ENCODE data around the gene CASP2.

The CASP2 gene

GRCh38 chr7:143255564-143255963 lies 32.6 kb upstream of the CASP2 start:
- H3K36me3 ChIP-seq (ENCODE audit: low read length) = no peaks in the 10 kb centered on the region
- H3K9me2 ChIP-seq (replicated peaks; ENCODE audit: insufficient read depth, low read length) = no peaks in the 10 kb centered on the region
- H3F3A ChIP-seq (ENCODE audit: insufficient read depth) = no peaks in the 10 kb centered on the region
- H3K27me3 ChIP-seq (ENCODE audit: low read length) = no peaks in the 10 kb centered on the region
- no peak overlapping the region for H3K4me3 ChIP-seq (ENCODE audit: insufficient read depth, low read length, poor library complexity, severe bottlenecking)
- no peak overlapping the region for H2AFZ ChIP-seq (ENCODE audit: low read depth, low read length, severe bottlenecking)
- TF ChIP-seq, protein P1, sequence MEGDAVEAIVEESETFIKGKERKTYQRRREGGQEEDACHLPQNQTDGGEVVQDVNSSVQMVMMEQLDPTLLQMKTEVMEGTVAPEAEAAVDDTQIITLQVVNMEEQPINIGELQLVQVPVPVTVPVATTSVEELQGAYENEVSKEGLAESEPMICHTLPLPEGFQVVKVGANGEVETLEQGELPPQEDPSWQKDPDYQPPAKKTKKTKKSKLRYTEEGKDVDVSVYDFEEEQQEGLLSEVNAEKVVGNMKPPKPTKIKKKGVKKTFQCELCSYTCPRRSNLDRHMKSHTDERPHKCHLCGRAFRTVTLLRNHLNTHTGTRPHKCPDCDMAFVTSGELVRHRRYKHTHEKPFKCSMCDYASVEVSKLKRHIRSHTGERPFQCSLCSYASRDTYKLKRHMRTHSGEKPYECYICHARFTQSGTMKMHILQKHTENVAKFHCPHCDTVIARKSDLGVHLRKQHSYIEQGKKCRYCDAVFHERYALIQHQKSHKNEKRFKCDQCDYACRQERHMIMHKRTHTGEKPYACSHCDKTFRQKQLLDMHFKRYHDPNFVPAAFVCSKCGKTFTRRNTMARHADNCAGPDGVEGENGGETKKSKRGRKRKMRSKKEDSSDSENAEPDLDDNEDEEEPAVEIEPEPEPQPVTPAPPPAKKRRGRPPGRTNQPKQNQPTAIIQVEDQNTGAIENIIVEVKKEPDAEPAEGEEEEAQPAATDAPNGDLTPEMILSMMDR (IDR thresholded peaks at IDR 0.05; ENCODE audit: insufficient read depth, low read length, poor library complexity, severe bottlenecking) = no peak
- TF ChIP-seq EZH2phosphoT487 (conservative IDR thresholded peaks at IDR 0.05; ENCODE audit: low read length) = no peak
- H3K9ac ChIP-seq (ENCODE audit: low read length) = no peak overlapping the region
- H3K79me2 ChIP-seq (ENCODE audit: insufficient read depth, low read length) = no peaks in the 10 kb centered on the region
- no peaks in the 10 kb centered on the region for H3K9me3 ChIP-seq (ENCODE audit: insufficient read depth, low read length)
- no peak overlapping the region for H3K4me2 ChIP-seq (ENCODE audit: low read depth, low read length, poor library complexity, severe bottlenecking)
- H3K27ac ChIP-seq (ENCODE audit: low read depth, low read length) = no peak overlapping the region
- H4K20me1 ChIP-seq (ENCODE audit: low read depth, low read length) = no peaks in the 10 kb centered on the region

DNA sequence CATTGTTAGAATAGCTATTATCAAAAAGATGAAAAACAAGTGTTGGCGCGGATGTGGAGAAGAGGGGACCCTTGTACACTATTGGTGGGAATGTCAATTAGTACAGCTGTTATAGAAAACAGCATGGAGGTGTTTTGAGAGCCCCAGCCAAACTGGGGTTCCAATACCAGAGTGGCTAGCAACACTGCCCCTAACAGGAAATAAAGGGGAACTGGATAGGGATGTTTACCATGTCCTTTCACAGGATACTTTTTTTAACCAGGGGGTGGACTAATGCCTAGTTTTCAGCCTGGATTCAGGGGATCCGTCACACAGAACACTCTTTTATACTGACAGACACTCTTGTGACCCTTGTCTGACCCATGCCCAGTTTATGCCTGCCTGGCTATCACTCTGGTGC lies 31.8 kb upstream of the CASP2 start:
- Histone ChIP-seq H3K79me2 (ENCODE audit: insufficient read depth, low read length) (no peaks in the 10 kb centered on the region), H3K9ac (ENCODE audit: low read length) (no peak overlapping the region), H3K9me3 (ENCODE audit: insufficient read depth, low read length) (no peaks in the 10 kb centered on the region), H3K27me3 (ENCODE audit: low read length) (no peaks in the 10 kb centered on the region), H2AFZ (ENCODE audit: low read depth, low read length, severe bottlenecking) (no peak overlapping the region), H3K9me2 (replicated peaks; ENCODE audit: insufficient read depth, low read length) (no peaks in the 10 kb centered on the region), H3K4me2 (ENCODE audit: low read depth, low read length, poor library complexity, severe bottlenecking) (no peak overlapping the region), H3K27ac (ENCODE audit: low read depth, low read length) (no peak overlapping the region), H3K36me3 (ENCODE audit: low read length) (no peaks in the 10 kb centered on the region), H4K20me1 (ENCODE audit: low read depth, low read length) (no peaks in the 10 kb centered on the region), H3K4me3 (ENCODE audit: insufficient read depth, low read length, poor library complexity, severe bottlenecking) (no peak overlapping the region), H3F3A (ENCODE audit: insufficient read depth) (no peaks in the 10 kb centered on the region)
- no peak for TF ChIP-seq EZH2phosphoT487 (conservative IDR thresholded peaks at IDR 0.05; ENCODE audit: low read length)
- TF ChIP-seq, protein P1 (IDR thresholded peaks at IDR 0.05; ENCODE audit: insufficient read depth, low read length, poor library complexity, severe bottlenecking) = no peak

GRCh38 chr7:143256932-143257331 lies 31.2 kb upstream of the CASP2 start:
- TF ChIP-seq EZH2phosphoT487 (conservative IDR thresholded peaks at IDR 0.05; ENCODE audit: low read length) = no peak
- TF ChIP-seq, protein P1 (IDR thresholded peaks at IDR 0.05; ENCODE audit: insufficient read depth, low read length, poor library complexity, severe bottlenecking) = no peak
- Histone ChIP-seq H3K79me2 (ENCODE audit: insufficient read depth, low read length) (no peaks in the 10 kb centered on the region), H4K20me1 (ENCODE audit: low read depth, low read length) (no peaks in the 10 kb centered on the region), H3K27me3 (ENCODE audit: low read length) (no peaks in the 10 kb centered on the region), H3K9me2 (replicated peaks; ENCODE audit: insufficient read depth, low read length) (no peaks in the 10 kb centered on the region), H3K36me3 (ENCODE audit: low read length) (no peaks in the 10 kb centered on the region), H3K27ac (ENCODE audit: low read depth, low read length) (no peak overlapping the region), H2AFZ (ENCODE audit: low read depth, low read length, severe bottlenecking) (no peak overlapping the region), H3F3A (ENCODE audit: insufficient read depth) (no peaks in the 10 kb centered on the region), H3K4me2 (ENCODE audit: low read depth, low read length, poor library complexity, severe bottlenecking) (no peak overlapping the region), H3K9me3 (ENCODE audit: insufficient read depth, low read length) (no peaks in the 10 kb centered on the region), H3K9ac (ENCODE audit: low read length) (no peak overlapping the region), H3K4me3 (ENCODE audit: insufficient read depth, low read length, poor library complexity, severe bottlenecking) (no peak overlapping the region)

Data from SU-DHL-6 (cell line).